NCI-H1417 (cell line): ENCODE measurements around the gene DLGAP3.
"Not testable (repeated sequence)": the region's sequence is repeated elsewhere in the genome, so short reads cannot be mapped to it uniquely, and the experiment has no call there.

ENCODE experiments used
- DNase-seq, 3 experiments: peaks; one replicate each; lab custom pipeline; 2025; lab: John Stamatoyannopoulos, UW

DLGAP3 gene, protein sequence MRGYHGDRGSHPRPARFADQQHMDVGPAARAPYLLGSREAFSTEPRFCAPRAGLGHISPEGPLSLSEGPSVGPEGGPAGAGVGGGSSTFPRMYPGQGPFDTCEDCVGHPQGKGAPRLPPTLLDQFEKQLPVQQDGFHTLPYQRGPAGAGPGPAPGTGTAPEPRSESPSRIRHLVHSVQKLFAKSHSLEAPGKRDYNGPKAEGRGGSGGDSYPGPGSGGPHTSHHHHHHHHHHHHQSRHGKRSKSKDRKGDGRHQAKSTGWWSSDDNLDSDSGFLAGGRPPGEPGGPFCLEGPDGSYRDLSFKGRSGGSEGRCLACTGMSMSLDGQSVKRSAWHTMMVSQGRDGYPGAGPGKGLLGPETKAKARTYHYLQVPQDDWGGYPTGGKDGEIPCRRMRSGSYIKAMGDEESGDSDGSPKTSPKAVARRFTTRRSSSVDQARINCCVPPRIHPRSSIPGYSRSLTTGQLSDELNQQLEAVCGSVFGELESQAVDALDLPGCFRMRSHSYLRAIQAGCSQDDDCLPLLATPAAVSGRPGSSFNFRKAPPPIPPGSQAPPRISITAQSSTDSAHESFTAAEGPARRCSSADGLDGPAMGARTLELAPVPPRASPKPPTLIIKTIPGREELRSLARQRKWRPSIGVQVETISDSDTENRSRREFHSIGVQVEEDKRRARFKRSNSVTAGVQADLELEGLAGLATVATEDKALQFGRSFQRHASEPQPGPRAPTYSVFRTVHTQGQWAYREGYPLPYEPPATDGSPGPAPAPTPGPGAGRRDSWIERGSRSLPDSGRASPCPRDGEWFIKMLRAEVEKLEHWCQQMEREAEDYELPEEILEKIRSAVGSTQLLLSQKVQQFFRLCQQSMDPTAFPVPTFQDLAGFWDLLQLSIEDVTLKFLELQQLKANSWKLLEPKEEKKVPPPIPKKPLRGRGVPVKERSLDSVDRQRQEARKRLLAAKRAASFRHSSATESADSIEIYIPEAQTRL

DNA sequence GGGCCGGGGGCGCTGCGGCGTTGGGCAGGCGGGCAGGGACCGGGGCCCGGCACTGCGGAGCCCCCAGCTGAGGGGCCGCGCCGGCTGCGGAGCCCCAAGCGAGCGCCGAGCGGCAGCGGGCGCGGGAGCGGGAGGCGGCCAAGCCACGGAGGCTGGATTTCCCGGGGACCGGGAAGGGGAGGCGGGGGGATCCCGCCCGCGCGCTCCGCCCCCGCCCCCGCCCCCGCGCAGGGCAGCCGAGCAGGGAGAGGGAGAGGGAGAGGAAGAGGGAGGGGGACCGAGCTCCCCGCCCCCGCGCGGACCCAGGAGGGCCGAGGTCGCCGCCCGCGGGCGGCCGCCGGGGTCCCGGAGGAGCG, at the start of gene DLGAP3:
DLGAP3 (minus strand) TSS at position 154 of the 356 bp plus-strand sequence. CDS start 24,267 bp downstream, outside the sequence.
- DNase-seq, result peak; percentile 66 to 81 (median 77)

GRCh38 chr1:34978921-34979320, 49.5 kb upstream of the DLGAP3 start:
- no peak for DNase-seq

DNA sequence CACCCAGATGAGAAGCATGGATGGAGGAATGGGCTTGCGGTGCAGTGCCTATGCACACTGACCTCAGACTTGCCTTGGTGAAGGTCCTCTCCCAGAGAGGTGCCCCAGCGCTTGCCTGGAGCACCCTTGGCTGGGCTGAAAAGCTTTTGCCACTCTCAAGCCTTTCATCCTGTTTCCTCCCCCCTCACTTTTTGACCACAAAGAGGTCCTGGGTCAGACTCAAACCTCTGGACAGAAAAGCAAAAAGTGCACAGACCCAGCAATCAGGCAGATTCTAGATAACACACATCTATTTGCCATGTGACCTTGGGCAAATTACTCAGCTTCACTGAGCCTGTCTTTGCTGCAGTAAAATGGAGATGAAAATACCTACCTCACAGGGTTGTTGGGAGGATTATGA, 48.4 kb upstream of the DLGAP3 start:
- no peak for DNase-seq

- DNase-seq, result no peak
These were observed 47.7 kb upstream of the DLGAP3 start for GRCh38 chr1:34977210-34977471.

- no peak for DNase-seq
These were observed 47.1 kb upstream of the DLGAP3 start for GRCh38 chr1:34976384-34977209.

DNA sequence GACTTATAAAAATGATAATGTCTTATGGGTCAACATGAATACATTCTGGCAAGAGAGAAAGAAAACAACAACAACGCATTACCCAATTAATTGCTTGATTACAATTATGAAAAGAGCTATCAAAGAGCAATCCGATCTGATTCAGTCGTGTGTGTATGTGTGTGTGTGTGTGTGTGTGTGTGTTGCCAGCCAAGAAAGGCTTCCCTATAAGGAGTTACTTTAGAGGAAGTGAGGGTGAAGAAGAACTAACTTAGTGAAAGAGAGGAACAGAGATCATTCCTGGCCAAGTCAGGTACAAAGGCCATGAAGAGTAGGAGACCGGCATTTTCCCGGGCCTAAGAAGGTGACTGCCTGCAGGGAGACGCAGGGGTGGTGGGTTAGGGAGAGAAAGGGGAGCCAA, 46.3 kb upstream of the DLGAP3 start:
- no peak for DNase-seq

GRCh38 chr1:34975338-34975737, 45.9 kb upstream of the DLGAP3 start:
- DNase-seq, result no peak

DNA sequence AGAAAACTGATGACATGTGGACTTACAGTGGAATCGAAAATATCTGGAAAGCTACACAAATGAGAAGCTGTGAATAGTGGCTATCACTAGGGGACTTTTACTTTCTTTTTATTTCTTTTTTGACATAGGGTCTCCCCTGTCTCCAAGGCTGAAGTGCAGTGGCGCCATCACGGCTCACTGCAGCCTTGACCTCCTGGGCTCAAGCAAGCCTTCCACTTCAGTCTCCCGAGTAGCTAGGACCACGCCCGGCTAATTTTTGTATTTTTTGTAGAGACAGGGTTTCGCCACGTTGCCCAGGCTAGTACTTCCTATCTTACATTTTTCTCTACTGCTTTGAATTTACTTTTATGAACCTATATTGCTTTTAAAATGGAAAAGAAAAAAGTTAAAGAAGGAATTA, 45.2 kb upstream of the DLGAP3 start:
- no peak for DNase-seq

- no peak for DNase-seq
These were observed 43.9 kb upstream of the DLGAP3 start for GRCh38 chr1:34973326-34973725.

GRCh38 chr1:34970829-34971228, 41.4 kb upstream of the DLGAP3 start:
- DNase-seq, result peak in 2 of 3 experiments; percentile 20 to 68

DNA sequence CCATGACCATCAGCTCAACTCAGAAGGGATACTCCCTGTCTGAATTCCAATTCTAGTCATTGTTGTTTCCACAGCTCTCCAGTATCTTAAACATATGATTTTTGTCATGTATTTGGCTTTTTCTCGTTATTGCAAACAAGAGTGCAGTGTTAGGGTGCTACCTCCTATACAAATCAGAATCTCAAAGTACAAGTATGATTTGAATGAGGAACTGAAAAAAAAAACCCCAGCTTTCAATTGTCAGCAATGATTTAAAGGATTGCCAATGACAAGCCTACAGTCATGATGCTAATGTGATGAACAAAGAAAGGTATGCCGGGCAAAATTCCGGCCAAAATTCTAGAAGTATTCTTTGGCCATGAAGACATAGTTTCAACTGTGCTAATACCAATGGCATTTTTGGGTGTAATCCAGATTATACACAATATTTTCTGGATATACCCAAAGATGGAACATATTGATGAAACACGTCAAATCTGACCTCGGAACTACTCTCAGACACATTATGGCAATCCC, 40.8 kb upstream of the DLGAP3 start:
- no peak for DNase-seq

DNA sequence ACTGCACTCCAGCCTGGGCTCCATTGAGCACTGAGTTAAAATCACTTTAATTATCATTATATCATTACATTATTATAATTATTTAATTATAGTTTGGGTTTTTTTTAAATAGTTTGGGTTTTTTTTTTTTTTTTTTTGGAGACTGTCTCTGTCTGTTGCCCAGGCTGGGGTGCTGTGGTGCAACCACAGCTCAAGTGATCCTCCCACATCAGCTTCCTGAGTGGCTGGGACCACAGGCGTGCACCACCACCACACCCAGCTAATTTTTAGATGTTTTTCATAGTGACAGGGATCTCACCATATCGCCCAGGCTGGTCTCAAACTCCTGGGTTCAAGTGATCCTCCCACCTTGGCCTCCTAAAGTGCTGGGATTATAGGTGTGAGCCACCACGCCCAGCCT, 38.8 kb upstream of the DLGAP3 start:
- DNase-seq, result not testable (repeated sequence)

- DNase-seq, result not testable (repeated sequence)
These were observed 38.2 kb upstream of the DLGAP3 start for GRCh38 chr1:34967672-34968071.

DNA sequence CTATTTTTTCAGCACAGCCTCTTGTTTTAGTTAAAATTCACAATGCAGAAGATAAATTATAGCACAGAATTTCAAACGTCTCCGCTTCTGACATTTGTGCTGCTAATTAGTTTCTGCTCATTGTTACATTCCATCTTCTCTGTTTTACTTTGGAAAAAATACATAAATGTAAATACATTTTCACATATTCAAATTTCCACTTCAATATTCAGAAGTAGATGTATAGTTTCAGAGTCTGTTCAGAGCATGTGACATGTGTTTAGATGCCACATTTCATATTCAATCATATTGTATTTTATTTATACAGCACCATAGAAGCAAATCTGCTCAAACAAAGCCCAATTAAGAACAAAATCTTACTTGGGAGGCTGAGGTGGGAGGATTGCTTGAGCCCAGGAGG, 36.1 kb upstream of the DLGAP3 start:
- DNase-seq, result no peak

DNA sequence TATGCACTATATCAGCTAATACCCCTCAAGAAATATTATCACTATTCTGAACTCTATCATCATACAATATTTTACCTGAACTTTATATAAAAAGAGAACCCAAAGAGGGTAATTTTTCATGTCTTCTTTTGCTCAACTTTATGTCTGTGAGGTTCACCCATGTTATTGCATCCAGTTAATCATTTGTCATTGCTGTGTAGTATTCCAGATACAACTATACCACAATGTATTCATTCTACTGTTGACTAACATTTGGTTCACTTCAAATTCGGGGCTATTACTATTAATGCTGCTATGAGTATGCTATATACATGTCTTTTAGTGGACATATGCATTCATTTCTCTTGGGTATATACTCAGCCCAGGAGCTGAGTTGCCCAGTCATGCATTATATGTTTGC, 21.0 kb upstream of the DLGAP3 start:
- DNase-seq, result no peak

DNA sequence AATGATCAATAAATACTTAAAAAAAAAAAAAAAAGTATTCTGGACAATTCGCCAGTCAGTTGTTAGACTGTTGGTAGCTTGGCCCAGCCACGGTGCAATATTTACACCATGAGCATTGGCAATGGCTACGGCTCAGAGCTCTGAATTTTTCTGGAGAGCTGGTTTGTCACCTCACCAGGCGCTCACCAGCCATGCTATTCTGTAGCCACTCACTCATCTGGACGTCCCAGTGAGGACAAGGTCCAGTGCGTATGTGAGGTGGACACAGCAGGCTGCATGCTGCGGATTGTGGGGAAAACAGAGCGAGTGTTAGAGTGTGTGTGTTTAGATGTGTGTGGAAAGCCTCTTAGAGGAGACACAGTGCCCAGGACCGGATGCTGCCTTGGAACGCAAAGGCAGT, 19.3 kb upstream of the DLGAP3 start:
- DNase-seq, result not testable (repeated sequence)

- not testable (repeated sequence) for DNase-seq
These were observed 18.3 kb upstream of the DLGAP3 start for GRCh38 chr1:34947641-34948314.

DNA sequence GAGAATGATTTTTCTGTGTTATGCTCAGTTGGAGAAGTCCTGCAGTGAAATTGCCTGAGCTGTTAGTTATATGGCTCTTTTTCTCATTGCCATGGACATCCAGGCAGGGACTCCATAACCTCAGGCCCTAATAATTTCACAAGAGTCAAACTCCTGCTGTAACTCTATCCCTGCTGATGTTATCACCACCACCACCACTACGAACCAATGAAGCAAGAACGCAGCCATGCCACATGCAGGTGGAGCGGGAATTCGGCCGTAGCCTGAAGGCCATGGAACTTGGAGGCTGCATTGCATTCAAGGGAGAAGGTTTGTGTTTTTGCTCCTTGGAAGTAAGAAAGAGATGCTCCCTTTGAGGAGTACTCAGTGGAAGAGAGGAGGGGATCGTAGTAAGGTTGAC, 16.8 kb upstream of the DLGAP3 start:
- DNase-seq, result no peak

GRCh38 chr1:34941798-34942197, 12.3 kb upstream of the DLGAP3 start:
- DNase-seq, result not testable (repeated sequence)

GRCh38 chr1:34930702-34931071, 1.2 kb upstream of the DLGAP3 start:
- peak in 1 of 3 experiments; percentile 25 for DNase-seq
